OCI-LY7 (cell line): Measurements from ENCODE around the gene NPFF. TPM values are rescaled to one million over a fixed set of nuclear protein-coding genes. Genes with fewer than 3 reads are reported as not detected.

ENCODE experiments used
- BruUV-seq: library from RNA; stranded (reverse); fragments of 400-500 nt; replicated peaks from 2 replicates; lab custom pipeline; 2021; lab: Mats Ljungman, UMichigan
- CTCF ChIA-PET: fragments of 300-600 bp; sonication (Branson Sonifier 250); formaldehyde crosslinking; loops from one replicate; lab custom pipeline; 2022; ENCODE audit warnings: antibody characterized with exemption; ENCODE audit not compliant: unreplicated experiment; lab: Charles Lee
- POLR2A ChIA-PET: fragments of 300-600 bp; sonication (Branson Sonifier 250); formaldehyde crosslinking; loops from one replicate; lab custom pipeline; 2022; ENCODE audit warnings: antibody characterized with exemption; lab: Charles Lee
- DNase-seq: peaks from one replicate; pipeline ENCODE4 v3.0.0-alpha.2; 2015; ENCODE audit warnings: low spot score
- H2AFZ ChIP-seq: fragments of 200-600 bp; sonication (generic), shearing (Covaris generic); 2 replicates; pipeline ENCODE4 v1.6.1; 2014; ENCODE audit warnings: mild to moderate bottlenecking, antibody characterized with exemption, low read length, moderate library complexity
- H3K27ac ChIP-seq: fragments of 200-600 bp; sonication (generic); 2 replicates; pipeline ENCODE4 v1.5.1; 2014; ENCODE audit warnings: mixed run types, low read depth, mild to moderate bottlenecking, moderate library complexity, low read length, inconsistent platforms; ENCODE audit not compliant: poor library complexity, severe bottlenecking
- H3K36me3 ChIP-seq: fragments of 200-600 bp; sonication (generic); 2 replicates; pipeline ENCODE4 v1.6.1; 2014; ENCODE audit warnings: mild to moderate bottlenecking, antibody characterized with exemption, low read length, moderate library complexity, mixed read lengths; ENCODE audit not compliant: insufficient read depth
- H3K4me1 ChIP-seq: fragments of 200-600 bp; sonication (generic); 2 replicates; pipeline ENCODE4 v1.5.1; 2014; ENCODE audit warnings: mild to moderate bottlenecking, low read length; ENCODE audit not compliant: insufficient read depth, poor library complexity, severe bottlenecking
- H3K4me2 ChIP-seq: fragments of 200-600 bp; sonication (generic); 2 replicates; pipeline ENCODE4 v1.6.1; 2014; ENCODE audit warnings: mild to moderate bottlenecking, low read length
- H3K4me3 ChIP-seq: fragments of 200-600 bp; sonication (generic); 2 replicates; pipeline ENCODE4 v1.5.1; 2014; ENCODE audit warnings: mild to moderate bottlenecking, low read depth, low read length; ENCODE audit not compliant: poor library complexity, severe bottlenecking
- H3K79me2 ChIP-seq: fragments of 200-600 bp; sonication (generic); 2 replicates; pipeline ENCODE4 v1.6.1; 2016; ENCODE audit warnings: low read depth, mild to moderate bottlenecking, low read length, moderate library complexity, mixed read lengths; ENCODE audit not compliant: insufficient read depth
- H3K9me2 ChIP-seq: fragments of 200-600 bp; sonication (generic); 2 replicates; pipeline ENCODE4 v1.6.1; 2016; ENCODE audit warnings: mild to moderate bottlenecking, low read length, mixed read lengths; ENCODE audit not compliant: insufficient read depth
- H3K9me3 ChIP-seq: fragments of 200-600 bp; sonication (generic); 2 replicates; pipeline ENCODE4 v1.6.1; 2014; ENCODE audit warnings: mild to moderate bottlenecking, mixed run types, low read length, mixed read lengths
- H4K20me1 ChIP-seq: fragments of 200-600 bp; sonication (generic); 2 replicates; pipeline ENCODE4 v1.6.1; 2014; ENCODE audit warnings: mild to moderate bottlenecking, antibody characterized with exemption, low read length, moderate library complexity, mixed read lengths; ENCODE audit not compliant: insufficient read depth
- CTCF ChIP-seq: fragments of 200-600 bp; sonication (generic); conservative IDR thresholded peaks from 2 replicates; pipeline ENCODE4 v1.5.1; 2014; ENCODE audit warnings: mild to moderate bottlenecking, antibody characterized with exemption, low read length, moderate library complexity, mixed read lengths
- EZH2phosphoT487 ChIP-seq: fragments of 200-600 bp; sonication (generic); IDR thresholded peaks from 2 replicates; pipeline ENCODE4 v1.6.1; 2018; ENCODE audit warnings: low read depth, borderline replicate concordance, mild to moderate bottlenecking, mixed run types, antibody characterized with exemption, low read length, moderate library complexity, mixed read lengths
- intact Hi-C: fragments of 100-400 bp; cut with micrococcal nuclease; formaldehyde crosslinking; loops from one replicate; pipeline ENCODE4 v1.10.0; 2022; ENCODE audit not compliant: unreplicated experiment
- total RNA-seq, 2 experiments: library from RNA; depleted of rRNA in 1 of 2; stranded (reverse); fragments of >200 nt in 1 of 2; shearing (Covaris generic) in 1 of 2; gene quantifications; 2 replicates each; pipeline ENCODE4 v1.2.3, GENCODE V29; 2014 to 2022

Gene NPFF
- total RNA-seq, 2 experiments from 2014 or later, result not detected

GRCh38 chr12:53492188-53492587 is 15.1 kb downstream of the NPFF start:
- peak overlapping the region; percentile 69 for H3K4me3 ChIP-seq
- no TSS peak for BruUV-seq

GRCh38 chr12:53489242-53489864 is 17.9 kb downstream of the NPFF start:
- no peak overlapping the region for H3K27ac ChIP-seq
- H3K4me3 ChIP-seq, result no peak overlapping the region
- H2AFZ ChIP-seq, result no peak overlapping the region
- POLR2A ChIA-PET, result interaction anchor here (0.6 to 1.4 kb wide), 5 partner anchors 10 to 248 kb away, joined by 3 to 5 read pairs (median 4); partner anchors contain the start of genes MAP3K12 and TARBP2
- no TSS peak for BruUV-seq
- H3K9me3 ChIP-seq, result no peaks in the 10 kb centered on the region
- H3K9me2 ChIP-seq, result no peaks in the 10 kb centered on the region
- H3K36me3 ChIP-seq, result peaks cover 37% of the 10 kb centered on the region
- DNase-seq, result no peak
- intact Hi-C loops, result no loop called here
- TF ChIP-seq CTCF (no peak), EZH2phosphoT487 (no peak)
- H3K79me2 ChIP-seq, result no peaks in the 10 kb centered on the region
- peaks cover 23% of the 10 kb centered on the region for H3K4me1 ChIP-seq
- H3K4me2 ChIP-seq, result no peak overlapping the region
- CTCF ChIA-PET, result no interaction called here
- H4K20me1 ChIP-seq, result no peaks in the 10 kb centered on the region

More at GRCh38 chr12:53492188-53492587, 15.1 kb downstream of the NPFF start:
- peaks cover 38% of the 10 kb centered on the region for H3K4me1 ChIP-seq
- TF ChIP-seq CTCF (no peak), EZH2phosphoT487 (no peak)
- no peaks in the 10 kb centered on the region for H3K79me2 ChIP-seq
- peaks cover 10% of the 10 kb centered on the region; the same call in 1 of the 2 replicates for H3K36me3 ChIP-seq
- CTCF ChIA-PET, result interaction anchor here (1.0 kb wide), 1 partner anchor 9 kb away, joined by 3 read pairs; the partner anchor contains the start of gene TARBP2
- no peak for DNase-seq
- H4K20me1 ChIP-seq, result no peaks in the 10 kb centered on the region
- no peaks in the 10 kb centered on the region for H3K9me2 ChIP-seq
- H2AFZ ChIP-seq, result no peak overlapping the region
- POLR2A ChIA-PET, result interaction anchor here (0.6 to 1.9 kb wide), 5 partner anchors 8 to 470 kb away, joined by 3 to 7 read pairs (median 3); partner anchors contain the start of gene TARBP2
- intact Hi-C loops, result no loop called here
- peak overlapping the region; percentile 86 for H3K4me2 ChIP-seq
- H3K9me3 ChIP-seq, result no peaks in the 10 kb centered on the region
- no peak overlapping the region for H3K27ac ChIP-seq
